ENCODE measurements around the gene PNN. TPM values are rescaled to one million over a fixed set of nuclear protein-coding genes. Genes with fewer than 3 reads are reported as not detected.
"Not testable (repeated sequence)": the region's sequence is repeated elsewhere in the genome, so short reads cannot be mapped to it uniquely, and the experiment has no call there.

PNN gene
- total RNA-seq, 1 donor from 2014 or later = 78.1 TPM

DNA sequence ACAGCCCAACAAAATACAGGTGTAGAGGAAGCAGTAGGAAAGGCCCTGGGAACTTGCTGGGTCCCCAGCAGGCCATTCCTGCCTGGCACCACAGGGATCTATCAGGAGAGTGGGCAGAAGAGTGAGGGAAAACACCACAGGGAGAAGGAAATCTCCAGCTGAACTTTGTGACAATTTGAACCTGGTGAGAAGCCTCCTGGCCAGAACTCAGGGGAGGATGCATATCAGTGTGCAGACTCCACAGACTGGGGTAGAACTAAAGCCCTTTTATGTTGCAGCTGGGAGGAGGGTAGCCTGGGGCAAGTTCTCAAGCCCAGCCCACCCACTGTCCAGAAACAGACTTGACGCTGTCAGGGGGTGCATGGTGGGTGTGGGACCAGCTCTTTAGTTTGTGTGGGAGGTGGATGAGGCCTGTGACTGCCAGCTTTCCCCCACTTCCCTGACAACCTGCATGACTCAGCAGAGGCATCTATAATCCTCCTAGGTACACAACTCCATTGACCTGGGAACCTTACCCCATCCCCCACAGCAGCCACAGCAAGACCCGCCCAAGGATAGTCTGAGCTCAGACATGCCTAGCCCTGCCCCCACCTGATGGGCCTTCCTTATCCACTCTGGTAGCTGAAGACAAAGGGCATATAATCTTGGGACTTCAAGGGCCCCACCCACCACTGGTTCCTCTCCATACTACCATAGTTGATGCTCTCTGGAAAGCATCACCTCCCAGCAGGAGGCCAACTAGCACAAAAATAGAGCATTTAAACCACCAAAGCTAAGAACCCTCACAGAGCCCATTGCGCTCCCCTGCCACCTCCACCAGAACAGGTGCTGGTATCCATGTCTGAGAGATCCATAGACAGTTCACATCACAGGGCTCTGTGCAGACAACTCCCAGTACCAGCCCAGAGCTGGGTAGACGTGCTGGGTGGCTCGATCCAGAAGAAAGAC lies 28.9 kb downstream of the PNN start:
- Histone ChIP-seq H3K27ac (ENCODE audit: low read depth, low read length) (no peak overlapping the region), H3K79me2 (ENCODE audit: insufficient read depth, low read length) (no peaks in the 10 kb centered on the region), H3K4me1 (ENCODE audit: insufficient read depth, low read length) (no peaks in the 10 kb centered on the region), H4K20me1 (ENCODE audit: insufficient read depth, low read length) (no peaks in the 10 kb centered on the region), H3K4me2 (ENCODE audit: low read length) (no peak overlapping the region), H3K9ac (ENCODE audit: low read length) (no peak overlapping the region), H2AFZ (ENCODE audit: low read depth, low read length) (no peak overlapping the region), H3K9me3 (ENCODE audit: insufficient read depth, low read depth, low read length) (no peaks in the 10 kb centered on the region), H3K4me3 (ENCODE audit: insufficient read depth, low read depth, low read length) (no peak overlapping the region), H3K27me3 (ENCODE audit: insufficient read depth, low read length) (no peaks in the 10 kb centered on the region), H3K36me3 (ENCODE audit: insufficient read depth, low read length) (no peaks in the 10 kb centered on the region)
- TF ChIP-seq EZH2 (IDR thresholded peaks at IDR 0.05; ENCODE audit: insufficient read depth, low read length) = no peak
- no peak for TF ChIP-seq CTCF (IDR thresholded peaks at IDR 0.05; ENCODE audit: insufficient read depth, low read depth, low read length)
- DNase-seq (ENCODE audit: low read depth) = no peak
- peak overlapping the region; percentile 16 for H3K27ac Mint-ChIP-seq (ENCODE audit: unreplicated experiment)
- H3K9me3 Mint-ChIP-seq (ENCODE audit: unreplicated experiment) = no peaks in the 10 kb centered on the region
- no peak overlapping the region for H3K4me3 Mint-ChIP-seq (ENCODE audit: unreplicated experiment)
- FAIRE-seq = no peak
- H3K27me3 Mint-ChIP-seq (ENCODE audit: low read depth, unreplicated experiment) = peaks cover 3% of the 10 kb centered on the region
- peaks cover 4% of the 10 kb centered on the region for H3K4me1 Mint-ChIP-seq (ENCODE audit: low read depth, unreplicated experiment)
- no peaks in the 10 kb centered on the region for H3K36me3 Mint-ChIP-seq (ENCODE audit: low read depth, unreplicated experiment)

- not testable (repeated sequence) for H3K27me3 ChIP-seq (ENCODE audit: insufficient read depth, low read length); H3K9me3 ChIP-seq (ENCODE audit: insufficient read depth, low read depth, low read length); H3K36me3 Mint-ChIP-seq (ENCODE audit: low read depth, unreplicated experiment); H3K9me3 Mint-ChIP-seq (ENCODE audit: unreplicated experiment); H3K4me1 ChIP-seq (ENCODE audit: insufficient read depth, low read length); H3K4me3 Mint-ChIP-seq (ENCODE audit: unreplicated experiment); H4K20me1 ChIP-seq (ENCODE audit: insufficient read depth, low read length); DNase-seq (ENCODE audit: low read depth); H3K27ac ChIP-seq (ENCODE audit: low read depth, low read length); FAIRE-seq; H3K4me2 ChIP-seq (ENCODE audit: low read length); H2AFZ ChIP-seq (ENCODE audit: low read depth, low read length); H3K36me3 ChIP-seq (ENCODE audit: insufficient read depth, low read length); H3K9ac ChIP-seq (ENCODE audit: low read length); H3K27ac Mint-ChIP-seq (ENCODE audit: unreplicated experiment); H3K79me2 ChIP-seq (ENCODE audit: insufficient read depth, low read length); H3K4me3 ChIP-seq (ENCODE audit: insufficient read depth, low read depth, low read length); H3K27me3 Mint-ChIP-seq (ENCODE audit: low read depth, unreplicated experiment); H3K4me1 Mint-ChIP-seq (ENCODE audit: low read depth, unreplicated experiment)
Observed at GRCh38 chr14:39207430-39207829, 32.4 kb downstream of the PNN start.

DNA sequence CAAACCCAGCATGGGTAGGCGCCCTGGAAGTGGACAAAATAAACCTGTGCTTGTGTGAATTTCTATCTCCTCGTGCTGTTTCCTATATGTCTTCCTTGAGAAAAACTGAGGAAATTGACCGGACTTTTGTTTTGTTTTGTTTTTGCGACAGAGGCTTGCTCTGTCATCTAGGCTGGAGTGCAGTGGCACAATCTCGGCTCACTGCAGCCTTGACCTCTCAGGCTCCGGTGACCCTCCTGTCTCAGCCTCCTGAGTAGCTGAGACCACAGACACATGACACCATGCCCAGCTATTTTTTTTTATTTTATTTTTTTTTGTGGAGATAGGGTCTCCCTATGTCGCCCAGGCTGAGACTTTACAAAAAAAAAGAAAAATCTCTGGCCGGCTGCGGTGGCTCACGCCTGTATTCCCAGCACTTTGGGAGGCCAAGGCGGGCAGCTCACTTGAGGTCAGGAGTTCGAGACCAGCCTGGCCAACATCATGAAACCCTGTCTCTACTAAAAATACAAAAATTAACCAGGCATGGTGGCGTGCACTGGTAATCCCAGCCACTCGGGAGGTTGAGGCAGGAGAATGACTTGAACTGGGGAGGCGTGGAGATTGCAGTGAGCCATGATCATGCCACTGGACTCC lies 36.2 kb downstream of the PNN start:
- no peaks in the 10 kb centered on the region for H3K4me1 Mint-ChIP-seq (ENCODE audit: low read depth, unreplicated experiment)
- no peak overlapping the region for H3K27ac Mint-ChIP-seq (ENCODE audit: unreplicated experiment)

More for the DNA sequence above, 36.2 kb downstream of the PNN start:
- Histone ChIP-seq H3K27me3 (ENCODE audit: insufficient read depth, low read length) (no peaks in the 10 kb centered on the region), H3K4me2 (ENCODE audit: low read length) (no peak overlapping the region), H3K36me3 (ENCODE audit: insufficient read depth, low read length) (no peaks in the 10 kb centered on the region), H3K4me3 (ENCODE audit: insufficient read depth, low read depth, low read length) (no peak overlapping the region), H3K79me2 (ENCODE audit: insufficient read depth, low read length) (no peaks in the 10 kb centered on the region), H4K20me1 (ENCODE audit: insufficient read depth, low read length) (no peaks in the 10 kb centered on the region), H3K9me3 (ENCODE audit: insufficient read depth, low read depth, low read length) (no peaks in the 10 kb centered on the region), H3K9ac (ENCODE audit: low read length) (no peak overlapping the region), H2AFZ (ENCODE audit: low read depth, low read length) (no peak overlapping the region), H3K27ac (ENCODE audit: low read depth, low read length) (no peak overlapping the region), H3K4me1 (ENCODE audit: insufficient read depth, low read length) (peaks cover 3% of the 10 kb centered on the region)
- Mint-ChIP-seq H3K27me3 (ENCODE audit: low read depth, unreplicated experiment) (peaks cover 3% of the 10 kb centered on the region), H3K9me3 (ENCODE audit: unreplicated experiment) (no peaks in the 10 kb centered on the region), H3K36me3 (ENCODE audit: low read depth, unreplicated experiment) (no peaks in the 10 kb centered on the region), H3K4me3 (ENCODE audit: unreplicated experiment) (no peak overlapping the region)
- no peak for FAIRE-seq
- TF ChIP-seq CTCF (IDR thresholded peaks at IDR 0.05; ENCODE audit: insufficient read depth, low read depth, low read length) = no peak
- no peak for TF ChIP-seq EZH2 (IDR thresholded peaks at IDR 0.05; ENCODE audit: insufficient read depth, low read length)
- DNase-seq (ENCODE audit: low read depth) = no peak

Measured in astrocyte (in vitro differentiated cells and primary cell).